DMS153 (cell line): ENCODE measurements around the gene VPS50.
A peak's percentile ranks its signal among the peaks of the same experiment; 100 is the strongest.

Source experiments
- DNase-seq: peaks from one replicate; lab custom pipeline; 2025; lab: John Stamatoyannopoulos, UW

Gene VPS50, protein sequence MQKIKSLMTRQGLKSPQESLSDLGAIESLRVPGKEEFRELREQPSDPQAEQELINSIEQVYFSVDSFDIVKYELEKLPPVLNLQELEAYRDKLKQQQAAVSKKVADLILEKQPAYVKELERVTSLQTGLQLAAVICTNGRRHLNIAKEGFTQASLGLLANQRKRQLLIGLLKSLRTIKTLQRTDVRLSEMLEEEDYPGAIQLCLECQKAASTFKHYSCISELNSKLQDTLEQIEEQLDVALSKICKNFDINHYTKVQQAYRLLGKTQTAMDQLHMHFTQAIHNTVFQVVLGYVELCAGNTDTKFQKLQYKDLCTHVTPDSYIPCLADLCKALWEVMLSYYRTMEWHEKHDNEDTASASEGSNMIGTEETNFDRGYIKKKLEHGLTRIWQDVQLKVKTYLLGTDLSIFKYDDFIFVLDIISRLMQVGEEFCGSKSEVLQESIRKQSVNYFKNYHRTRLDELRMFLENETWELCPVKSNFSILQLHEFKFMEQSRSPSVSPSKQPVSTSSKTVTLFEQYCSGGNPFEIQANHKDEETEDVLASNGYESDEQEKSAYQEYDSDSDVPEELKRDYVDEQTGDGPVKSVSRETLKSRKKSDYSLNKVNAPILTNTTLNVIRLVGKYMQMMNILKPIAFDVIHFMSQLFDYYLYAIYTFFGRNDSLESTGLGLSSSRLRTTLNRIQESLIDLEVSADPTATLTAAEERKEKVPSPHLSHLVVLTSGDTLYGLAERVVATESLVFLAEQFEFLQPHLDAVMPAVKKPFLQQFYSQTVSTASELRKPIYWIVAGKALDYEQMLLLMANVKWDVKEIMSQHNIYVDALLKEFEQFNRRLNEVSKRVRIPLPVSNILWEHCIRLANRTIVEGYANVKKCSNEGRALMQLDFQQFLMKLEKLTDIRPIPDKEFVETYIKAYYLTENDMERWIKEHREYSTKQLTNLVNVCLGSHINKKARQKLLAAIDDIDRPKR

GRCh38 chr7:93231799-93232672 is at the start of gene VPS50:
Gene VPS50 (plus strand): TSS chr7:93232366. CDS start chr7:93232468, 102 bp downstream.
- peak; percentile 97 for DNase-seq

GRCh38 chr7:93185303-93186027 is 46.7 kb upstream of the VPS50 start:
- DNase-seq, result no peak

GRCh38 chr7:93188870-93189634 is 43.1 kb upstream of the VPS50 start:
- DNase-seq, result no peak

- no peak for DNase-seq
Measured at GRCh38 chr7:93194386-93194785, 37.8 kb upstream of the VPS50 start.

DNA sequence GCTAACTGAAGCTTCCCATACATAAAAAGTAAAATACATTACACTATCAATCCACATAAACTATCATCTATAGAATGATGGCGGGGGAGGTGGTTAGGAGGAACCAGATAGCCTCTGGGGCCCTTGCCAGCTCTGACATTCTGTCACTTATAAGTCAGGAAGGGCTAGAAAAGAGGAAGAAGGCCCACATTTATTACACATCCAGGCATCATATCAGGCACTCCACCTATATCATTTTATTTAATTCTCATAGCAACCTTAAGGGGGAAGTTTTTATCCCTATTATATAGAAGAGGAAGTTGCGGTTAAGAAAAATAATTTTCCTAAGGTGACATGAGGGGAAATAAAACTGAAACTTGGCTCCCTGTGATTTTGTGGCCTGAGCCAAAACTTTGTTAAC is 35.8 kb upstream of the VPS50 start:
- no peak for DNase-seq

GRCh38 chr7:93198472-93198871 is 33.7 kb upstream of the VPS50 start:
- no peak for DNase-seq

DNA sequence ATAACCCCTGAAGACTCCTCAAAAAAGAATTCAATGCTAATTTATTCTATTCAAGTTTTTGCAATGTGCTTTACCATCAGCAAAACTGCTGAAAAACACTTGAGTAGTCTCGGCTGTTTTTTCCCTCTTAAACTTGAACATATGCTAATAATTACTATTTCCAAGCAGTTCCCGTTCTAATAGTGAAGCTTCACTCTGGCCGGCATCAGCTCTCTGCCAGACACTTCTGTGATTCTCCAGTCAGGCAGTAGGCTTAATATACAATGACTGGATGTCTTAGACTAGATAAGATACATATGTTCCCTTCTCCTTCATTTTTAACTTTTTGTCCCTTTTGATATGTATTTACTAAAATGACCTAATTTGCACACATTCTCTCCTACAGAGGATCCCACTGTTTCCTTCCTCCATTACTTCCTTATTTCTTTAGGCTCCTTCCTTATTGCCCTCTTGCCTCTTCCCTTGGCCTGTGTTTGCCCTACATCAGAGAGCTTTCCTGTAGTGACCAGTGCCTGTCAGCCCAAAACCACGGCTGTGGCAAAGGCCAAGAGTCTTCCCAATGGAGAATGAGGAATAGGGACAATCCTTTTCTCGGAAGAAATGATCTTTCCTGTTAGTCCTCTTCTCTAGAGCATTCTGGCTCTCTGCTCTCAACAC is 29.4 kb upstream of the VPS50 start:
- DNase-seq, result no peak

DNA sequence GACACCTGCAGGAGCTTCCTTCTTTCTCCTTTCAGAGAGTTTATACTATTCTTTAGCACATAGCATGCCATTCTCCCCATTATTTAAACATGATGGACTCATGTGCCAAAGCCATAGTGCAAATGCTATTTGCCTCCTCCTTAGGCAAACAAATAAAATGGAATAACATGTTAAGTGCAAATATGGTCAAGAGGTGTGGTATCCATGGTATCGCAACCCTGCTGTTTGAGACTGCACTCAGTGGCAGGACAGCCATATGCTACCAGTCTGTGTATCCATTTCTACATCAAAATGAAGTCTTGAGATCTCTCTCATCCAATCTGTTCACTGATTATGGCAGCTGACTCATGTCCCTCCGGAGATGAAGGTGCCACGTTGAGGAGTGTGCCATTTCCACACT is 28.7 kb upstream of the VPS50 start:
- peak; percentile 98 for DNase-seq

DNA sequence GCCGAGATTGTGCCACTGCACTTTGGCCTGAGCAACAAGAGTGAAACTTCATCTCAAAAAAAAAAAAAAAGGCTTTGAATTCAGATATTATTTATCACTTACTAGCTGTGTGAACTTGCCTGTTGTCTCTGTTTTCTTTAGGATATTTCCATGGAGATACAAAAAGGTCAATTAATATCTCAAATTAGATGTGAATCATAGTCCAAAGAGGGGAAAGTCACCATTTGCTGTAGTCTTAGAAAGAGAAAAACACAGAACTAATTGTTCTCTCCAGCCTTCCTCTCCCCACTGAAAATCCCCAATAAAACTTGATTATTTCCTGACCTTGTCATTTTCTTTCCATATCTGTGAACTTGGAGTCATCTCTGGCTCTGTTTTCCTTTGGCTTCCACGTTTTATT is 27.1 kb upstream of the VPS50 start:
- DNase-seq, result no peak

DNA sequence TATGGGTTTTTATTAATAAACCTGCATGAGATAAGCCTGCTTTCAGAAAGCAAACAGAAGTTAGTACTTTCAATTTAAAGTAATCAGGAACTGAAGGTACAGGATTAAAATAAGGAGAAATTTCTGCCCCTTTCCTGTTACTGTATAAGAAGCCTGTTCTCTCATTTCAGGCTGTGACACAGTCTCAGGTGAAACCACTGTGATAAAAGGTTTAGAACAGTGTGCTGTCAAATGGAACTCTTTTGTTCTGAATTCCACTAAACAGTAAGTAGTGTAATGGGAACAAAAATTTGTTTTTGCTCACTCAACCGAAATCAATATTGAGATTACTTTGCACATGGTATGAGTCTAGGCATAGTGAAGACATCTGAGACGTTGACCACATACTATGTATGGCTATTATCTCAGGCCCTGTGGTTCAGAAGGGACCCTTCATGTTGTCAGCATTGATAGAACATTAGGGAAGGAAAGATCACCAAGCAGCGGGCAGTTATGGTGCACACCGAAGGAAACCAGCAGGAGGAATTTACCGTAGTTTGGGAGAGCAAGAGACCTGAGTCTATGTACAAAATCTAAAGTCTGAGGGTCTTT is 20.8 kb upstream of the VPS50 start:
- no peak for DNase-seq

- peak; percentile 86 for DNase-seq
Measured at GRCh38 chr7:93212881-93213280, 19.3 kb upstream of the VPS50 start.

DNA sequence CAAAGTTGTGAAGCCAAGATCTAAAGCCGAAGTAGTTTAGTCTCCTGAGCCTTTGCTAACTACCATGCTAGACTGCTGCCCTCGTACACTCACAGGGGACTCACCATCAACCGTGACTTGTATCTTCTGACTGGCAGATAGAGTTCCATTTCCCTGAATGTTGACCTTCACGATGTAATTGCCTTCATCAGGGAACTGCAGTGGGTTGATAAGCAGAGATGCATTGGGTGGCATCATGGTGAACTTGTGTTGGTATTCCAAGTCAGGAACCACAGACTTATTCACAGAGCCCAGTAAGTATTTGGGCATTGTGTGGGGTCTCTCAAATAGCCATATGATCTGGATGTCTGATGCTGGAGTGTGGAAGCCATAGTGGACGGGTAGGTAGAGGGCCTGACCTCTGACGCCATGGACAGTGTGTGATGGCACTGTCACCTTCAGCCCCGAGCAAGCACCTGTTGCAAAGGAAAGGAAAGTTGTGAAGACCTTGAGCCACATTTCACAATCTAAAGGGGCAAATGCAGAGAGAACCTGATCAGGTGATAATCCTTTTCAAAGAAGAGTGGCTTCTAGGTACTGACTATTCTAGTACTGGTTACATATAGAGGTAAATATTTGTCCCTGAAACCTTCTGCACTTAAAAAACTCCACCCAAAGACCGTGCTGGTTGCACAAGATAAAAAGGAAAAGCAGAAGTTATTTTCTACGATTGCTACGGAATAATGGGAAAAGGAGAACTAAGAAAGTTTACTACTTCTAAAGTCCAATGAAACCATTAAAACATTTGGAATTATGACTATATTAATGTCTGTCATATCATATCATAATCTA is 13.0 kb upstream of the VPS50 start:
- DNase-seq, result no peak

- DNase-seq, result no peak
Measured at GRCh38 chr7:93219868-93220267, 12.3 kb upstream of the VPS50 start.

- DNase-seq, result peak; percentile 92
Measured at GRCh38 chr7:93226310-93226709, 5.9 kb upstream of the VPS50 start, which contains the start of gene HEPACAM2. Gene HEPACAM2 (minus strand): TSS chr7:93226469.

DNA sequence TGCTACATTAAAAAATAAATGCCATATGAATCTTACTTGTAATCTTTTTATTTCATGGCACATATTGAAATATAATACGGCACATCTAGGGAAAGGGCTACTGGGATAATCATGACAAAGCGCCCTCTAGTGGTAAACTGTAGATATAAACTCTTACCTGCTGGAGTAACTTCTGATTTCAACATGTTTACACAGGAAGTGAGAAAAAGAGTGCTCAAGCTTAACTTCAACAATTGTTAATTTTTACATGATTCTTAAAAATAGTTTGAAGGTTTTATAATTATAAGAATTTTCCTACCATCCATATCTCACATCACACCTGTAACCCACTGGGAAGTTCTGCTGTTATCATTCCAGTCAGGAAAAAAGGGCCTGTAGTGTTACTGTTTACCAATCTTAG is 3.9 kb upstream of the VPS50 start:
- DNase-seq, result peak; percentile 61

DNA sequence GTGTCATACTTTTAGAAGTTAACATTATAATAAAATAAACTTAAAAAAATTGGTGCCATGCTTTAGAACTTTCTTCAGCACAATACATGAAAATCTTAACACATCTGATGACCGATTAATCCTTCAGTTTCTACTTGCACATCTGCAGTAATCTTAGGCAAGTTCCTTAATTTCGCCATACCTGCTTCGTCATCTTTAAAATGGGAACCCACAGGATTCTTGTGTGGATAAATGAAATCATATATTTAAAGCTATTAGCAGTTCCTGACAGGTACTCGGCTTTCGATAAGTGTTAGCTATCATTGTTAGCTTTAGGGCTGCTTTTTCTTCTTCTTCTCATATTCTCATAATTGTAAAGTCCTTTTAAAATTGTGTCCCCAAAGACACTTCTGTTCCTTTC is 907 bp upstream of the VPS50 start:
- DNase-seq, result no peak

- DNase-seq, result no peak
Measured at GRCh38 chr7:93232673-93233018, 480 bp downstream of the VPS50 start.

DNA sequence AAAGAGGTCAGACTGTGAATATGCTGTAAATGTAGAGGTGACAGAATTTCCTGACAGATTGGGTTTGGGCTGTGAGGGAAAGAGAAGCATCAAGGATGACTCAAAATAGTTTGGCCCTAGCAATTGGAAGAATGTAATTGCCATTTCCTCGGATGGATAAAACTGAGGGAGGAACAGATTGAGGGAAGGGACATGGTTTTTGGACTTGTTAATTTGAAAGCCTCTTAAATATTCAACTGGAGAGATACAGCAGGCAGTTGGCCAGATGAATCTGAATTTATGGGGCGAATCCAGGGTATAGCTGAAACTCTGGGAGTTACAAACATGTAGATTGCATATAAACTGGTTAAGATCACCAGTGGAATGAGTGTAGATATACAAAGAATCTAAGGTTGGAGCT is 3.4 kb downstream of the VPS50 start:
- DNase-seq, result no peak

- DNase-seq, result no peak
Measured at GRCh38 chr7:93238131-93238530, 6.0 kb downstream of the VPS50 start.
